K562 (cell line): ENCODE data around the gene RUSC2. TPM values are rescaled to one million over a fixed set of nuclear protein-coding genes. Genes with fewer than 3 reads are reported as not detected.

ENCODE experiments used
- ARID1B ChIP-seq: fragments of 450-650 bp; IDR thresholded peaks from 2 replicates; pipeline ENCODE4 v1.6.1; 2016; ENCODE audit warnings: antibody characterized with exemption, mild to moderate bottlenecking, inconsistent platforms
- CCNT2 ChIP-seq: IDR thresholded peaks from 2 replicates; pipeline ENCODE4 v1.6.1; 2011; ENCODE audit warnings: borderline replicate concordance, low read depth, mild to moderate bottlenecking, moderate library complexity, mixed read lengths, low read length; ENCODE audit not compliant: insufficient read length; ENCODE audit errors: extremely low read depth
- CGGBP1 ChIP-seq: fragments of 250-450 bp; sonication (Bioruptor Pico); IDR thresholded peaks from 2 replicates; pipeline ENCODE4 v1.9.0; 2021; ENCODE audit warnings: mild to moderate bottlenecking
- CREM ChIP-seq: IDR thresholded peaks from 2 replicates; pipeline ENCODE4 v1.6.1; 2014; ENCODE audit warnings: antibody characterized with exemption, low read depth
- ETS2 ChIP-seq: IDR thresholded peaks from 2 replicates; pipeline ENCODE4 v1.6.1; 2016; ENCODE audit warnings: borderline replicate concordance, missing genetic modification characterization, mild to moderate bottlenecking, moderate library complexity, missing compliant biosample characterization; ENCODE audit not compliant: poor library complexity, severe bottlenecking
- ETV5 ChIP-seq: sonication (generic); formaldehyde crosslinking; IDR thresholded peaks from 2 replicates; pipeline ENCODE4 v1.4.0; 2020; ENCODE audit warnings: low read depth, mild to moderate bottlenecking, missing genetic modification reagents
- ETV6 ChIP-seq, 3 experiments: fragments of 150-350 bp in 1 of 3; sonication (generic) in 1 of 3; formaldehyde crosslinking in 1 of 3; IDR thresholded peaks; 2 replicates each; pipeline versions ENCODE4 v1.6.1 to v1.8.0; 2014 to 2022; ENCODE audit warnings: borderline replicate concordance in 2 of 3, low read depth in 2 of 3, antibody characterized with exemption in 1 of 3, low read length in 1 of 3, mild to moderate bottlenecking in 1 of 3, missing genetic modification reagents in 1 of 3
- FOXK2 ChIP-seq, 2 experiments: fragments of 450-650 bp; IDR thresholded peaks in 1 of 2; conservative IDR thresholded peaks in 1 of 2; 2 replicates each; pipeline ENCODE4 v1.6.1; 2016; ENCODE audit warnings: low read depth in 2 of 2, mild to moderate bottlenecking in 1 of 2
- GTF2E2 ChIP-seq: fragments of 200-800 bp; sonication (Bioruptor generic); IDR thresholded peaks from 2 replicates; pipeline ENCODE4 v1.6.1; 2016; ENCODE audit warnings: missing genetic modification characterization, missing compliant biosample characterization
- KLF16 ChIP-seq: IDR thresholded peaks from 2 replicates; pipeline ENCODE4 v1.6.1; 2016; ENCODE audit warnings: antibody characterized with exemption
- L3MBTL2 ChIP-seq: fragments of 450-650 bp; IDR thresholded peaks from 2 replicates; pipeline ENCODE4 v1.6.1; 2016; ENCODE audit warnings: mild to moderate bottlenecking, moderate library complexity
- MTA1 ChIP-seq: fragments of 450-650 bp; IDR thresholded peaks from 2 replicates; pipeline ENCODE4 v1.6.1; 2017; ENCODE audit warnings: borderline replicate concordance
- PHF20 ChIP-seq: fragments of 450-650 bp; IDR thresholded peaks from 2 replicates; pipeline ENCODE4 v1.6.1; 2018; ENCODE audit not compliant: partially characterized antibody
- POLR2AphosphoS5 ChIP-seq: IDR thresholded peaks from 2 replicates; pipeline ENCODE4 v1.6.1; 2011; ENCODE audit warnings: mild to moderate bottlenecking, low read depth, low read length, moderate library complexity; ENCODE audit not compliant: control insufficient read depth, insufficient read depth
- RBFOX2 ChIP-seq: fragments of 200-400 bp; formaldehyde crosslinking; IDR thresholded peaks from 2 replicates; pipeline ENCODE4 v1.6.1; 2017; ENCODE audit warnings: low read depth, mild to moderate bottlenecking, low read length, moderate library complexity
- YY1 ChIP-seq, 3 experiments: IDR thresholded peaks; 2 replicates each; pipeline ENCODE4 v1.6.1; 2011; ENCODE audit warnings: low read length in 2 of 3, mild to moderate bottlenecking in 2 of 3, moderate library complexity in 2 of 3, borderline replicate concordance in 1 of 3, control low read depth in 1 of 3, low read depth in 1 of 3; ENCODE audit not compliant: insufficient read depth in 3 of 3, insufficient replicate concordance in 2 of 3, control insufficient read depth in 1 of 3, insufficient read length in 1 of 3; ENCODE audit errors: extremely low read depth in 1 of 3
- ZFP30 ChIP-seq: fragments of 250-450 bp; sonication (Bioruptor Pico); IDR thresholded peaks from 2 replicates; pipeline ENCODE4 v1.8.0; 2022; ENCODE audit warnings: moderate library complexity, mild to moderate bottlenecking, inconsistent platforms, borderline replicate concordance
- ZNF239 ChIP-seq: fragments of 250-450 bp; sonication (Bioruptor Pico); IDR thresholded peaks from 2 replicates; pipeline ENCODE4 v1.4.0; 2020; ENCODE audit warnings: mild to moderate bottlenecking
- ZNF280B ChIP-seq: fragments of 250-450 bp; sonication (Bioruptor Pico); IDR thresholded peaks from 2 replicates; pipeline ENCODE4 v1.5.1; 2021; ENCODE audit warnings: mild to moderate bottlenecking
- ZNF717 ChIP-seq: fragments of 250-450 bp; sonication (Bioruptor Pico); IDR thresholded peaks from 2 replicates; pipeline ENCODE4 v1.5.0; 2021
- polyA plus RNA-seq, 8 experiments: library from polyadenylated mRNA; depleted of rRNA in 4 of 8; stranded (reverse) in 5 of 8; unstranded in 3 of 8; fragments of >200 nt; fragmentation: Nextera tagmentation in 2 of 8; fragmentation: Illumina TruSeq in 1 of 8; extraction: Ambion mirVana in 2 of 8; extraction: Trizol in 1 of 8; gene quantifications; 2 replicates each; pipeline versions ENCODE4 v1.2.1 to v1.2.3, GENCODE V29; 2011 to 2014; ENCODE audit warnings: inconsistent platforms in 1 of 8, missing spikeins in 1 of 8
- total RNA-seq, 7 experiments: library from RNA; depleted of rRNA in 6 of 7; stranded (reverse); fragments of >200 nt in 6 of 7; fragmentation: Illumina TruSeq in 2 of 7; extraction: Trizol in 2 of 7; gene quantifications; 2 replicates each; pipeline versions ENCODE4 v1.2.1 to v1.2.3, GENCODE V29; 2011 to 2021; ENCODE audit warnings: low replicate concordance in 1 of 7
- TF ChIP-seq, protein P1 (sequence below): fragments of 250-450 bp; sonication (Bioruptor Pico); IDR thresholded peaks from 2 replicates; pipeline ENCODE4 v1.8.0; 2022; ENCODE audit warnings: moderate library complexity, mild to moderate bottlenecking, inconsistent platforms

Gene RUSC2
- total and polyA plus RNA-seq, 9 of the 15 experiments (the other 6 are each of a cell fraction or from before 2014, with no cell fraction given), result 0.08 to 12.8 (median 3.1) TPM

DNA sequence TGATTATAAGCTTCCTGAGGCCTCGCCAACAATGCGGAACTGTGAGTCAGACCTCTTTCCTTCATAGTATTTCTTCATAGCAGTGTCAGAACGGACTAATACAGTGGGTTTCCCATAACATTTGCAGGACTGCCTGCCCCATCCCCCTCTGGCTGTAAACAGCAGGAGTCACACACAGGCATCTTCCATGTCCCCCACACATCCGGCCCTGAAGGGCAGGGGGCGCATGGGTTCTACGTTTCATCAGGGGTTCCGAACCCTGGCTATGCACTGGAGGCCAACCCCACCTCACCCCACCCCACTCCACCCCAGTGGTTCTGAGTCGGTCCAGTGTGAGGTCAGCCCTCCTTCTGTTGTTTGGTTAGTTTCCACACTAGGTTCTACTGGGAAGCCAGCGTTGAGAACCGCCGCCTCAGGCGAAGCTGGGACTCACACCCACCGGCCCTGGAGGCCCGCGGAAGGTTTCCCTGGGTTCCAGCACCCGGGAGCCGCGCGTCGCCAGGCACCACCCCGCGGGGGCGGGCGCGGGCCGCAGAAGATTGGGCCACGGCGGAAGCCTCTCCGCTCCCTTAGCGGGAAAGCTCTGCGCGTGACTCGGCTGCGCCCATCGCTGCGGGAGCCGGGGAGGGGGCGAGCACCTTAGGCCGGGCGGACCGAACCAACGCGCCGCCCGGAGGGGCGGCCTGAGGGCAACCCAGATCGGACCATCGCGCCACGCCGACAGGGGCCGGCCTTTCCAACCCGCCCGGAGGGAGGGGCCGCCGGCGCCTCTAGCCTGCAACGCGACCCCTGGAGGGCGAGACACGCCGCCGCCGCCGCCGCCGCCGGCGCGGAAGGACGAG is at the start of gene RUSC2 (continued):
- no peak for TF ChIP-seq ZNF280B (CRISPR knock-in tag)
- TF ChIP-seq YY1 (IDR thresholded peaks at IDR 0.05; ENCODE audit: borderline replicate concordance in 1 of 3, control insufficient read depth in 1 of 3, extremely low read depth in 1 of 3, insufficient read depth in 3 of 3, insufficient read length in 1 of 3, insufficient replicate concordance in 2 of 3, low read depth in 1 of 3, low read length in 2 of 3), result peak in 2 of 3 experiments; percentile 12 to 48
- TF ChIP-seq KLF16, result peak; percentile 27; the same call in 1 of the 2 replicates
- TF ChIP-seq PHF20, result peak; percentile 18
- TF ChIP-seq CREM, result no peak; the same call in 1 of the 2 replicates
- peak; percentile 8; the same call in 1 of the 2 replicates for TF ChIP-seq ARID1B
- TF ChIP-seq CCNT2, result peak; percentile 80
- TF ChIP-seq FOXK2 (conservative IDR thresholded peaks at IDR 0.05 in 1 of 2, IDR thresholded peaks at IDR 0.05 in 1 of 2; ENCODE audit: low read depth in 2 of 2), result peak; percentile 44 to 98
- TF ChIP-seq RBFOX2, result peak; percentile 86; the same call in 1 of the 2 replicates
- TF ChIP-seq L3MBTL2, result peak; percentile 87
- no peak for TF ChIP-seq ETS2 (tag)
- no peak for TF ChIP-seq MTA1
- TF ChIP-seq, protein P1, sequence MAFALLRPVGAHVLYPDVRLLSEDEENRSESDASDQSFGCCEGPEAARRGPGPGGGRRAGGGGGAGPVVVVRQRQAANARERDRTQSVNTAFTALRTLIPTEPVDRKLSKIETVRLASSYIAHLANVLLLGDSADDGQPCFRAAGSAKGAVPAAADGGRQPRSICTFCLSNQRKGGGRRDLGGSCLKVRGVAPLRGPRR (CRISPR knock-in tag), result no peak
- no peak for TF ChIP-seq ZFP30 (CRISPR knock-in tag)
- TF ChIP-seq CGGBP1, result peak; percentile 94
- no peak for TF ChIP-seq ZNF717 (CRISPR knock-in tag)
- TF ChIP-seq ETV5 (CRISPR knock-in tag), result peak; percentile 61; the same call in 1 of the 2 replicates
- 0 out of 2 replicates have a peak, but pooled peaks have one; percentile 35 for TF ChIP-seq GTF2E2
- no peak for TF ChIP-seq ZNF239 (CRISPR knock-in tag)
- no peak for TF ChIP-seq ETV6 (IDR thresholded peaks at IDR 0.05; ENCODE audit: borderline replicate concordance in 1 of 2, low read depth in 2 of 2, low read length in 1 of 2)
- TF ChIP-seq ETV6 (CRISPR knock-in tag; IDR thresholded peaks at IDR 0.05; ENCODE audit: borderline replicate concordance), result peak; percentile 38; the same call in 1 of the 2 replicates
- peak; percentile 67 for TF ChIP-seq POLR2AphosphoS5
